Mucosa of descending colon (tissue), 3 donors: ENCODE results near the gene SLC35F4. TPM values are rescaled to one million over a fixed set of nuclear protein-coding genes. Genes with fewer than 3 reads are reported as not detected.

Source experiments
- ATAC-seq: fragments of 200-7000 bp; cut with Tn5 transposase; one replicate; pipeline ENCODE4 v1.9.1; 2020; ENCODE audit warnings: mild to moderate bottlenecking, moderate library complexity
- DNase-seq, 3 donors: peaks; one replicate each; pipeline ENCODE4 v3.0.0-alpha.2; 2020
- H3K36me3 ChIP-seq: fragments of 200-600 bp; one replicate; pipeline ENCODE4 v1.8.0; 2021; ENCODE audit warnings: low read depth, mild to moderate bottlenecking
- H3K4me1 ChIP-seq: fragments of 200-600 bp; one replicate; pipeline ENCODE4 v1.8.0; 2021; ENCODE audit warnings: low read depth, mild to moderate bottlenecking
- H3K4me3 ChIP-seq: fragments of 200-600 bp; one replicate; pipeline ENCODE4 v1.8.0; 2021; ENCODE audit warnings: mild to moderate bottlenecking
- H3K9me3 ChIP-seq: fragments of 200-600 bp; one replicate; pipeline ENCODE4 v1.8.0; 2021; ENCODE audit warnings: mild to moderate bottlenecking
- CTCF ChIP-seq: fragments of 200-600 bp; IDR thresholded peaks from one replicate; pipeline ENCODE4 v1.8.0; 2022; ENCODE audit warnings: antibody characterized with exemption, mild to moderate bottlenecking
- intact Hi-C, 2 donors: fragments of 100-400 bp; cut with DNase I in 1 of 2; cut with micrococcal nuclease in 1 of 2; formaldehyde crosslinking; loops; one replicate each; pipeline versions ENCODE4 v1.11.0 to v1.11.1; 2022; cut with DNase I, micrococcal nuclease
- total RNA-seq, 3 donors: library from RNA; stranded (reverse); fragmentation: NEBNext Ultra II Directional in 2 of 3; extraction: Animal tissue kit (Norgen Biotek cat#: 25700) in 2 of 3; gene quantifications; one replicate each; pipeline versions ENCODE4 v1.2.1 to v1.2.4, GENCODE V29; 2021 to 2023
- donor health status: DM: no; HTN: no; CAD: no; lungs with moderate emphysema.
- donor health status: DM: no; HTN: no; CAD: no.
- donor health status: DM: no; HTN: yes; CAD: no.

SLC35F4 gene
- total RNA-seq, 3 donors from 2014 or later: not detected

- TF ChIP-seq CTCF: no peak
- no peak for ATAC-seq
- Histone ChIP-seq H3K4me3 (no peak overlapping the region), H3K9me3 (no peaks in the 10 kb centered on the region), H3K4me1 (no peaks in the 10 kb centered on the region), H3K36me3 (no peaks in the 10 kb centered on the region)
- no peak for DNase-seq
- intact Hi-C loops: no loop called here
Measured at GRCh38 chr14:57610631-57611030, 255.3 kb downstream of the SLC35F4 start.

- ATAC-seq (no peak), DNase-seq (no peak)
- Histone ChIP-seq H3K4me3 (no peak overlapping the region), H3K9me3 (no peaks in the 10 kb centered on the region), H3K4me1 (no peaks in the 10 kb centered on the region), H3K36me3 (no peaks in the 10 kb centered on the region)
- intact Hi-C loops: no loop called here
- TF ChIP-seq CTCF: no peak
Measured at GRCh38 chr14:57609192-57610075, 256.5 kb downstream of the SLC35F4 start.

- Histone ChIP-seq H3K9me3 (no peaks in the 10 kb centered on the region), H3K4me3 (no peak overlapping the region), H3K4me1 (no peaks in the 10 kb centered on the region), H3K36me3 (no peaks in the 10 kb centered on the region)
- intact Hi-C loops: no loop called here
- no peak for DNase-seq
- no peak for ATAC-seq
- no peak for TF ChIP-seq CTCF
Measured at GRCh38 chr14:57607086-57607485, 258.8 kb downstream of the SLC35F4 start.

GRCh38 chr14:57583396-57583795 lies 282.5 kb downstream of the SLC35F4 start:
- Histone ChIP-seq H3K4me3 (no peak overlapping the region), H3K4me1 (no peaks in the 10 kb centered on the region), H3K36me3 (no peaks in the 10 kb centered on the region), H3K9me3 (peaks cover 5% of the 10 kb centered on the region)
- ATAC-seq: no peak
- DNase-seq: no peak
- intact Hi-C loops: no loop called here
- TF ChIP-seq CTCF: no peak

GRCh38 chr14:57582746-57583145 lies 283.1 kb downstream of the SLC35F4 start:
- no peaks in the 10 kb centered on the region for H3K4me1 ChIP-seq
- intact Hi-C loops: no loop called here
- peaks cover 5% of the 10 kb centered on the region for H3K9me3 ChIP-seq
- H3K4me3 ChIP-seq: no peak overlapping the region
- no peak for TF ChIP-seq CTCF
- ATAC-seq: no peak
- no peaks in the 10 kb centered on the region for H3K36me3 ChIP-seq
- no peak for DNase-seq
